Activated T-cell treated with anti-CD3 and anti-CD28 coated beads, Interleukin-2, amount 50 U/mL, for 1 hour (primary cell): ENCODE results near the gene CXCR4.
A peak's percentile ranks its signal among the peaks of the same experiment; 100 is the strongest.

Experiments
- DNase-seq: peaks from one replicate; pipeline ENCODE4 v3.0.0-alpha.2; 2020

CXCR4 gene

GRCh38 chr2:136131484-136131960 is 13.6 kb upstream of the CXCR4 start:
- DNase-seq = no peak

DNA sequence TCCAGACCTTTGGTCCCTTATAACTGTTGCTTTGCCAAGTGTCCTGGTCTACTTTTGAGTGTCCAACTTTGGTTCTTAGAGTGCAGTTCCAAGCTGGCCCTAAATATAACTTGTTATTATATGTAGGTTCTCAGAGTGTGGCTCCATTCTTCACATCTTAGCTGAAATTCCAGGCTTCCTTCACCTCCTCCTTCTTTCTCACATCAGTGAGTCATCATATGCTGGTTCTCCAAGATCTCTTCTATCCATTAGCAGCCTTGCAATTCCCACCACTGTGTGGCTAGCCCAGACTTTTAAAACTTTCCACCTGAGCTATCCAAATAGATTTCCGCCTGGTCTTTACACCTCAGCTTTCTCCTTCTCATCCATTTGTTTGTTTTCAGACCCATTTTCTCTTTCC is 12.6 kb upstream of the CXCR4 start:
- no peak for DNase-seq

DNA sequence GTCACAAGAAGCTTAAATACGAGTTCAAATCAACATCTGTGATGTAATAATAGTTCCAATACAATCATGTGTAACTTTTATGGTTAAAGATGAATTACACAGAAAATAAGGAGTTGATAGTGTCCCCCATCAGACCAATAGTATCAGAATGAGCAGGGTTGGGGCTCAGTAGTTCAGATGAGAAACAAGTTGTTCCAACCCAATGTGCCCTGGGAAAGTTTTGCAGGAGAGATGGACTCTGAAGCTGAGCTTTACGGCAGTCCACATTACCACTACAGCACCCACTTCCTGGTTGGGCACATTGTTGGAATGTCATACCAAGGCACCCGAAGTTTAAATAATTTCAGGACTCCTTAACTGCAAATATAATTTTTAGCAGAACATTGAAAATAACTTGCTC is 12.1 kb upstream of the CXCR4 start:
- DNase-seq = no peak

DNA sequence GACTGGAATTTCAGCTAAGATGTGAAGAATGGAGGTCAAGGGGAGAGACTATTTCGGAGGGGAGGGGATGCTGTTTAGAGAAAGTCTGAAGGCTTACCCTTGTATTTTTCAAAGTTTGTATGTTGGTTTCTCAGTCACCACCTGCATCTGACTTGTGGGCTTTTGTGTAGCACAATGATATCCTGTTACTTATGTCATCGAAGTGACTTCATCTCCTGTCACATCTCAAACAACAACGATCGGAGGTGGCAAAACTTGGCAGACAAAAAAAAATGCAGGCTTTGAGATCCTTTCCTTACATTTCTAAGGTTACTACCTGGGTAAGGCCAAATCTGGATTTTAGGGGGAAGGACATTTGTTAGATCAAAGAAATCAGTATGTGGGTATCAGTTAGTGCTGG is 11.7 kb upstream of the CXCR4 start:
- DNase-seq = no peak

DNA sequence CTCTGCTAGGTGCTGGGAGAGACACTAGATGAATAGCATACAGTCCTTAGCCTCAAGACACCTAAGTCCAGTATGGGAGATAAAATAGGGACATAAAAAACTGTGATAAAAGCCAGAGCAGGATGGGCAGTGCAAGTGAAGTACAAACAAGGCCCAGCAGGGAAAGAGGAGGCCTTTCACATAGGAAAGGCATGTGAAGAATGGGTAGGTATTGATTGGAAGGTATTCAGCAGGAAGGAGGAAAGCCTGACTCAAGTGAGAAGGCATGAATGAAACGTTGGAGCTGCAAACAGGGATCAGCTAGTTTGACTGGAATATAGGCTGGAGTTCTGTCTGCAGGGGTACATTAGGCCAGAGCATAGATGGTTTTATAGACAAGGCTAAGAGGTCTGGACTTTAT is 11.0 kb upstream of the CXCR4 start:
- no peak for DNase-seq

DNA sequence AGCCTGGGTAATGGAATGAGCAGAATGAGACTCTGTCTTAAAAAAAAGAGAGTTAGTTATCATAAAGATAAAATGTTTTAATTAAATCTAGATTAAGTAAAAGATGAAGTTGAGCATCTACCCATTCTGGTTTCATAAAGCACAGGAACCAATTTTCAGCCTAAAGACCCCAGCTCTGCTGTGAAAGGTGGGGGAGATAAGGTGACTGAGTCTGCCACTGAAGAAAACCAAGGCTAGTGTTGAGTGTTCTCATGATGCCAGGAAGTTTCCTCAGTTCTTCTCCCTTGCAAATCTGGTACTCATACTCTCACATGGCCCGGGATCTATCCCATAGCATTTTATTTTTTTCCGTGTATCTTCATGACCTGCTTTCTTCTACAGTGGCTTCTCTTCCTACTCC is 10.4 kb upstream of the CXCR4 start:
- no peak for DNase-seq

DNA sequence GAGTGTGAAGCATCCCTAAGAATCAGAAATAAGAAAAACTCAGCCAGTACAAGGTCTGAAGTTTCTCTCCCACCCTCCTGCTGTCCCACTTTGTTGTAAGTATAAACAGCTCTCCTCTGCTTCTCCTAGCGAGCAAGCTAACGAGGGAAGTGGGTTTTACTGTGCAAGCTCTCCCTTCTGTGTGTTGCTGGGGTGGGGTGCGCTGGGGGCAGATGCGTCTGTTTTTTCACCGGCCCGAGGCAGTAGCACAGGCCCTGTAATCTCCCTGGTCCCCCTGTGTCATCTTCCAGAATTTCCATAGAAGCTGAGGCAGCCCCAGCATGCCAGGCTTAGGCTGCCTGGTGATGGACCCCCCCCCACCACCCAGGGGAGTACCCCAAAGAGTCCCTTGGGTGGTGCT is 9.4 kb upstream of the CXCR4 start:
- DNase-seq = peak; percentile 31

GRCh38 chr2:136126421-136126926 is 8.5 kb upstream of the CXCR4 start:
- no peak for DNase-seq

DNA sequence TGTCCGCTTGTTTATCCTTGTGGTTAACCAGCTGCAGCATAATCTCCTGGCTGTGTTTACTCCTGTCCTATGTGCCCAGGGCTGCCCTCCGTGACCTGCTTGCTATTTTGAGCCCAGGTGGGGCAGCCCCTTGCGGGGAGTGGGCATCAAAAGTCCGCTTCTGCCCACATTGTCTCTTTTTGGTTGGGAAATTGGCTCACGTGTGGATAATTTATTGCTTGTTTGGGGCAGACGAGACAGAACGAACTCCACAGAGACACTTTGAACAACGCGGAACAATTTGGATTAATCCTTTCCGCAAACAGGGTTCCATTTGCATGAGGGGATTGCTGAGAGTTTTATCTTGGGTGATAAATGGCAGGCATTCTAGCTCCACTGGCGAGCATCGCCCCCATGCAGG is 8.1 kb upstream of the CXCR4 start:
- DNase-seq = no peak

- peak; percentile 28 for DNase-seq
Observed at GRCh38 chr2:136125236-136125635, 7.3 kb upstream of the CXCR4 start.

DNA sequence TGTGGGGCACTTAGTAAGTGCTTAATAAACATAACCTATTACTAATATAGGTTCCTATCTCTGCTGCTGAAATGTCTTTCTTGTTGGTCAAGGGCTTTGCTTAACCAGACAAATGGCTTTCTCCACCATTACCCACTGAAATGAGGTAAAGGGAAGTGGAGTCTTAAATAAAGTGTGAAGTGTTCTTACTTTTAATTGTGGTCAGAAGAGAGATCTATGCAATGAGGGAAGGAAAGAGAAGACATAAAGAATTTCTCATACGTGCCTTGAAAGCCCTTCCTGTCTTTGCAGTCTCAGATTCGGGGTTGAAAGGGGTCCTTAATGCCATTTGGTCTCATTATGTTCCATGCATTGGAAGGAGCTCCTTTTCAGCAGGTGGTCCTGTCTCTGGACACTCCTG is 6.9 kb upstream of the CXCR4 start:
- DNase-seq = no peak

- no peak for DNase-seq
Observed at GRCh38 chr2:136122661-136123060, 4.7 kb upstream of the CXCR4 start.

- DNase-seq = no peak
Observed at GRCh38 chr2:136121204-136121910, 3.4 kb upstream of the CXCR4 start.

GRCh38 chr2:136119717-136120675 is 2.0 kb upstream of the CXCR4 start:
- no peak for DNase-seq

GRCh38 chr2:136118819-136119716 is 1.1 kb upstream of the CXCR4 start:
- DNase-seq = peak; percentile 88

- DNase-seq = peak; percentile 64
Observed at GRCh38 chr2:136117391-136117841, 533 bp downstream of the CXCR4 start.

GRCh38 chr2:136116813-136117390 is 1.0 kb downstream of the CXCR4 start:
- DNase-seq = peak; percentile 76

GRCh38 chr2:136116151-136116812 is 1.7 kb downstream of the CXCR4 start:
- peak; percentile 81 for DNase-seq

- DNase-seq = peak; percentile 49
Observed at GRCh38 chr2:136115183-136115761, 2.7 kb downstream of the CXCR4 start.

DNA sequence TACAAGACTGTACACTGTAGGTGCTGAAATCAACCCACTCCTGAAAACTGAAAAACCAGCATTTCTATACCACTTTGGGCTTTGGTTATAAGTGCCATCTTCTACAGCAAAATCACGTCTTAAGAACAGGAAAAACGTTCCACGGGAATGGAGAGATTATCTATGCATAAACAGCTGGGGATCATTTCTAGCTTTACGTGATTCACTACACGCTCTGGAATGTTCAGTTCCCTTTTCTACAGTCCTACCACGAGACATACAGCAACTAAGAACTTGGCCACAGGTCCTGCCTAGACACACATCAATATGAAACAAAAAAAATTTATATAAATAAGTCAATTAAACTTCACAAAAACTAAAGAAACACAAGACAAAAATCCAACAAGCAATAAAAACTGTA is 3.6 kb downstream of the CXCR4 start:
- no peak for DNase-seq
